Measurements from ENCODE around the gene UNC13D. TPM values are rescaled to one million over a fixed set of nuclear protein-coding genes. Genes with fewer than 3 reads are reported as not detected.

UNC13D gene
- total RNA-seq, 1 donor from 2014 or later = 7.1 TPM

- no peak for TF ChIP-seq CTCF (conservative IDR thresholded peaks at IDR 0.05)
- Mint-ChIP-seq H3K36me3 (no peaks in the 10 kb centered on the region), H3K27ac (no peak overlapping the region), H3K27me3 (no peaks in the 10 kb centered on the region), H3K4me1 (ENCODE audit: unreplicated experiment) (peaks cover 4% of the 10 kb centered on the region), H3K9me3 (no peaks in the 10 kb centered on the region), H3K4me3 (no peak overlapping the region)
- DNase-seq (ENCODE audit: extremely low spot score, unreplicated experiment) = no peak
Observed at GRCh38 chr17:75806822-75807500, 37.2 kb downstream of the UNC13D start.

- Mint-ChIP-seq H3K4me1 (ENCODE audit: unreplicated experiment) (peaks cover 4% of the 10 kb centered on the region), H3K4me3 (no peak overlapping the region), H3K27ac (no peak overlapping the region), H3K27me3 (no peaks in the 10 kb centered on the region), H3K9me3 (no peaks in the 10 kb centered on the region), H3K36me3 (peaks cover 6% of the 10 kb centered on the region)
- no peak for TF ChIP-seq CTCF (conservative IDR thresholded peaks at IDR 0.05)
- no peak for DNase-seq (ENCODE audit: extremely low spot score, unreplicated experiment)
Observed at GRCh38 chr17:75803883-75804282, 40.3 kb downstream of the UNC13D start.

GRCh38 chr17:75799402-75799801, 44.8 kb downstream of the UNC13D start:
- no peaks in the 10 kb centered on the region for H3K27me3 Mint-ChIP-seq
- no peaks in the 10 kb centered on the region for H3K4me1 Mint-ChIP-seq (ENCODE audit: unreplicated experiment)
- no peak overlapping the region for H3K27ac Mint-ChIP-seq
- H3K36me3 Mint-ChIP-seq = peaks cover 16% of the 10 kb centered on the region
- no peak for TF ChIP-seq CTCF (conservative IDR thresholded peaks at IDR 0.05)
- H3K9me3 Mint-ChIP-seq = no peaks in the 10 kb centered on the region
- no peak for DNase-seq (ENCODE audit: extremely low spot score, unreplicated experiment)
- no peak overlapping the region for H3K4me3 Mint-ChIP-seq

- DNase-seq (ENCODE audit: extremely low spot score, unreplicated experiment) = no peak
- Mint-ChIP-seq H3K4me1 (ENCODE audit: unreplicated experiment) (peaks cover 1% of the 10 kb centered on the region), H3K27ac (peak overlapping the region; percentile 42), H3K36me3 (peaks cover 32% of the 10 kb centered on the region), H3K4me3 (no peak overlapping the region), H3K27me3 (no peaks in the 10 kb centered on the region), H3K9me3 (no peaks in the 10 kb centered on the region)
- TF ChIP-seq CTCF (conservative IDR thresholded peaks at IDR 0.05) = no peak
Observed at GRCh38 chr17:75795820-75796607, 48.2 kb downstream of the UNC13D start.

- no peak for TF ChIP-seq CTCF (conservative IDR thresholded peaks at IDR 0.05)
- no peak overlapping the region for H3K4me3 Mint-ChIP-seq
- peaks cover 3% of the 10 kb centered on the region for H3K4me1 Mint-ChIP-seq (ENCODE audit: unreplicated experiment)
- no peak overlapping the region for H3K27ac Mint-ChIP-seq
- H3K27me3 Mint-ChIP-seq = no peaks in the 10 kb centered on the region
- no peaks in the 10 kb centered on the region for H3K9me3 Mint-ChIP-seq
- H3K36me3 Mint-ChIP-seq = peaks cover 32% of the 10 kb centered on the region
- no peak for DNase-seq (ENCODE audit: extremely low spot score, unreplicated experiment)
Observed at GRCh38 chr17:75793460-75793859, 50.7 kb downstream of the UNC13D start.

Measured in type B pancreatic cell (in vitro differentiated cells).